Gastrocnemius medialis (tissue), 4 donors: ENCODE results near the gene RPP25L. TPM values are rescaled to one million over a fixed set of nuclear protein-coding genes. Genes with fewer than 3 reads are reported as not detected.
A peak's percentile ranks its signal among the peaks of the same experiment; 100 is the strongest.
"Not testable (repeated sequence)": the region's sequence is repeated elsewhere in the genome, so short reads cannot be mapped to it uniquely, and the experiment has no call there.

Experiments used
- ATAC-seq, 2 donors: fragments of 150-250 bp; one replicate each; pipeline ENCODE4 v1.9.1; 2016
- DNase-seq, 2 donors: peaks; one replicate each; pipeline ENCODE4 v3.0.0-alpha.2; 2019
- H3K27ac ChIP-seq, 4 donors: fragments of 200-600 bp; sonication (generic); 1 replicate in 1 of 4; 2 replicates in 3 of 4; pipeline ENCODE4 v1.5.1; 2016 to 2018; ENCODE audit warnings: mild to moderate bottlenecking in 2 of 4, moderate library complexity in 1 of 4
- H3K27me3 ChIP-seq, 3 donors: fragments of 200-600 bp; sonication (generic) in 2 of 3; 1 replicate in 1 of 3; 2 replicates in 2 of 3; pipeline versions ENCODE4 v1.5.1 to v1.6.0; 2016 to 2019; ENCODE audit warnings: mild to moderate bottlenecking in 1 of 3, moderate library complexity in 1 of 3
- H3K36me3 ChIP-seq, 2 donors: fragments of 200-600 bp; sonication (generic) in 1 of 2; one replicate each; pipeline ENCODE4 v1.5.1; 2017 to 2018
- H3K4me1 ChIP-seq, 2 donors: fragments of 200-600 bp; sonication (generic) in 1 of 2; one replicate each; pipeline ENCODE4 v1.5.1; 2016 to 2017; ENCODE audit warnings: mild to moderate bottlenecking in 2 of 2
- H3K4me3 ChIP-seq, 4 donors: fragments of 200-600 bp; sonication (generic) in 3 of 4; 1 replicate in 1 of 4; 2 replicates in 3 of 4; pipeline ENCODE4 v1.5.1; 2016 to 2019; ENCODE audit warnings: mild to moderate bottlenecking in 2 of 4
- H3K9me3 ChIP-seq, 3 donors: fragments of 200-600 bp; sonication (generic) in 2 of 3; 1 replicate in 1 of 3; 2 replicates in 2 of 3; pipeline ENCODE4 v1.5.1; 2016 to 2019
- POLR2A ChIP-seq, 2 donors: fragments of 450-650 bp; IDR thresholded peaks; one replicate each; pipeline ENCODE4 v1.6.1; 2017; ENCODE audit warnings: antibody characterized with exemption in 2 of 2, mild to moderate bottlenecking in 2 of 2, moderate library complexity in 2 of 2
- in situ Hi-C, 4 donors: fragments of 200-750 bp; cut with MboI; loops; one replicate each; pipeline versions ENCODE4 v1.15.0 to v1.8.0; 2017; ENCODE audit warnings: low sequenced_read_pairs in 4 of 4
- intact Hi-C: fragments of 100-400 bp; cut with DNase I; formaldehyde crosslinking; loops from one replicate; pipeline ENCODE4 v1.15.1; 2023; ENCODE audit warnings: low total_unique reads
- total RNA-seq, 4 donors: library from RNA; depleted of rRNA; stranded (reverse); fragments of >200 nt; gene quantifications; one replicate each; pipeline versions ENCODE4 v1.1.0 to v1.2.3, GENCODE V29; 2016
- TF ChIP-seq, protein P1 (sequence below), 5 experiments: fragments of 450-650 bp in 3 of 5; fragments of 200-600 bp in 2 of 5; sonication (generic) in 2 of 5; IDR thresholded peaks in 4 of 5; conservative IDR thresholded peaks in 1 of 5; 1 replicate in 4 of 5; 2 replicates in 1 of 5; pipeline ENCODE4 v1.5.1; 2016 to 2019; ENCODE audit warnings: antibody characterized with exemption in 5 of 5, mild to moderate bottlenecking in 3 of 5, moderate library complexity in 3 of 5

Gene RPP25L
- total RNA-seq, 4 donors from 2014 or later: 53.7 to 138 (median 97.2) TPM

DNA sequence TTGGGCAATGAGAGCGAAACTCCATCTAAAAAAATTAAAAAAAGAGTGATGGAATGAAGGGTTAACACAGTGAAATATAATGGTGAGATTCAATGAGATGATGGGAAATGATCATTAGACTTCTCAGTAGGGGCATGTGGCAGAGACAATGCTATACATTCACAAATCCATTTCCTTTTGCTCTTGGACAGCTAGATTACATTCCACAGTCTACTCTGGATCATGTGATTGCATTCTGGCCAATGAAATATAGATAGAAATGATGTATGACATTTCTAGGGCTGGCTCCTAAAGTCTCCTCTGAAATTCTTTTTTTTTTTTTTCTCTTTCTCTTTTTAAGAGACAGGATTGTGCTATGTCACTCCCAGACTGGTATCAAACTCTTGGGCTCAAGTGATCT is 30.8 kb upstream of the RPP25L start:
- H3K4me3 ChIP-seq: no peak overlapping the region
- no peaks in the 10 kb centered on the region for H3K9me3 ChIP-seq
- DNase-seq: no peak
- no peak for ATAC-seq
- no peak overlapping the region for H3K27ac ChIP-seq
- in situ Hi-C loops (loop anchor here in 1 of 4 donors (10.0 kb wide), 1 partner anchor 62 kb away; no protein-coding TSS in a partner anchor), intact Hi-C loops (no loop called here)
- peaks cover 22 to 25% of the 10 kb centered on the region in 2 donors for H3K4me1 ChIP-seq
- H3K27me3 ChIP-seq: no peaks in the 10 kb centered on the region
- TF ChIP-seq, protein P1, sequence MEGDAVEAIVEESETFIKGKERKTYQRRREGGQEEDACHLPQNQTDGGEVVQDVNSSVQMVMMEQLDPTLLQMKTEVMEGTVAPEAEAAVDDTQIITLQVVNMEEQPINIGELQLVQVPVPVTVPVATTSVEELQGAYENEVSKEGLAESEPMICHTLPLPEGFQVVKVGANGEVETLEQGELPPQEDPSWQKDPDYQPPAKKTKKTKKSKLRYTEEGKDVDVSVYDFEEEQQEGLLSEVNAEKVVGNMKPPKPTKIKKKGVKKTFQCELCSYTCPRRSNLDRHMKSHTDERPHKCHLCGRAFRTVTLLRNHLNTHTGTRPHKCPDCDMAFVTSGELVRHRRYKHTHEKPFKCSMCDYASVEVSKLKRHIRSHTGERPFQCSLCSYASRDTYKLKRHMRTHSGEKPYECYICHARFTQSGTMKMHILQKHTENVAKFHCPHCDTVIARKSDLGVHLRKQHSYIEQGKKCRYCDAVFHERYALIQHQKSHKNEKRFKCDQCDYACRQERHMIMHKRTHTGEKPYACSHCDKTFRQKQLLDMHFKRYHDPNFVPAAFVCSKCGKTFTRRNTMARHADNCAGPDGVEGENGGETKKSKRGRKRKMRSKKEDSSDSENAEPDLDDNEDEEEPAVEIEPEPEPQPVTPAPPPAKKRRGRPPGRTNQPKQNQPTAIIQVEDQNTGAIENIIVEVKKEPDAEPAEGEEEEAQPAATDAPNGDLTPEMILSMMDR (IDR thresholded peaks at IDR 0.05 in 4 of 5, conservative IDR thresholded peaks at IDR 0.05 in 1 of 5): no peak
- TF ChIP-seq POLR2A (IDR thresholded peaks at IDR 0.05): no peak
- H3K36me3 ChIP-seq: no peaks in the 10 kb centered on the region

DNA sequence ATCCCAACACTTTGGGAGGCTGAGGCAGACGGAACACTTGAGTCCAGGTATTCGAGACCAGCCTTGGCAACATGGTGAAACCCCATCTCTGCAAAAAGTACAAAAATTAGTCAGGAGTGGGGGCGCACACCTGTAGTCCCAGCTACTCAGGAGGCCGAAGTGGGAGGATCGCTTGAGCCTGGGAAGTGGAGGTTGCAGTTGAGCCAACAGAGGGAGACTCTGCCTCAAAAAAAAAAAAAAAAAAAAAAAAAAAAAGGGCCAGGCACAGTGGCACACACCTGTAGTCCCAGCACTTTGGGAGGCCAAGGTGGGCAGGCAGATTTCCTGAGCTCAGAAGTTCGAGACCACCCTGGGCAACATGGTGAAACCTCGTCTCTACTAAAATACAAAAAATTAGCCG is 27.4 kb upstream of the RPP25L start:
- intact Hi-C loops, H3K27me3 ChIP-seq, ATAC-seq, H3K36me3 ChIP-seq, H3K4me3 ChIP-seq, H3K9me3 ChIP-seq, in situ Hi-C loops, DNase-seq, H3K27ac ChIP-seq: not testable (repeated sequence)
- peaks cover 12 to 16% of the 10 kb centered on the region in 2 donors for H3K4me1 ChIP-seq

DNA sequence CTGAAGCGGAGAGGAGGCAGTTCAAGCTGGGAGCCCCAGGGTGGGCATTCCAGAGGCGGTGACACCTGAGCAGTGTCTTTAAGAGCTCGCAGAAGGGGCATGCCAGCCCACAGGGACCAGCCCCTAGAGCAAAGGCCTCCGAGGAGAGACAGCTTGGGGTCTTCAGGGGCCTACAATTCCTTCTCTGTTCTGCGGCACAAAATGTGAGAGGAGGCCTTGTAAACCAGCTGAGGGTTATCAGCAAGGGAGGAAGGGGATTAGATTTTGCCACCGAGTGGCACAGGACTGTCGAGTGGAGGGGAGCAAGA is 26.2 kb upstream of the RPP25L start:
- intact Hi-C loops (no loop called here), in situ Hi-C loops (no loop called here)
- H3K4me1 ChIP-seq: peaks cover 12 to 16% of the 10 kb centered on the region in 2 donors
- DNase-seq: no peak
- H3K4me3 ChIP-seq: peak overlapping the region; percentile 66 to 95 (median 74)
- H3K27ac ChIP-seq: peak overlapping the region; percentile 80 to 93 (median 86)
- TF ChIP-seq POLR2A (IDR thresholded peaks at IDR 0.05): no peak
- TF ChIP-seq, protein P1 (IDR thresholded peaks at IDR 0.05 in 4 of 5, conservative IDR thresholded peaks at IDR 0.05 in 1 of 5): no peak
- no peaks in the 10 kb centered on the region for H3K27me3 ChIP-seq
- H3K9me3 ChIP-seq: no peaks in the 10 kb centered on the region
- ATAC-seq: no peak
- H3K36me3 ChIP-seq: no peaks in the 10 kb centered on the region

DNA sequence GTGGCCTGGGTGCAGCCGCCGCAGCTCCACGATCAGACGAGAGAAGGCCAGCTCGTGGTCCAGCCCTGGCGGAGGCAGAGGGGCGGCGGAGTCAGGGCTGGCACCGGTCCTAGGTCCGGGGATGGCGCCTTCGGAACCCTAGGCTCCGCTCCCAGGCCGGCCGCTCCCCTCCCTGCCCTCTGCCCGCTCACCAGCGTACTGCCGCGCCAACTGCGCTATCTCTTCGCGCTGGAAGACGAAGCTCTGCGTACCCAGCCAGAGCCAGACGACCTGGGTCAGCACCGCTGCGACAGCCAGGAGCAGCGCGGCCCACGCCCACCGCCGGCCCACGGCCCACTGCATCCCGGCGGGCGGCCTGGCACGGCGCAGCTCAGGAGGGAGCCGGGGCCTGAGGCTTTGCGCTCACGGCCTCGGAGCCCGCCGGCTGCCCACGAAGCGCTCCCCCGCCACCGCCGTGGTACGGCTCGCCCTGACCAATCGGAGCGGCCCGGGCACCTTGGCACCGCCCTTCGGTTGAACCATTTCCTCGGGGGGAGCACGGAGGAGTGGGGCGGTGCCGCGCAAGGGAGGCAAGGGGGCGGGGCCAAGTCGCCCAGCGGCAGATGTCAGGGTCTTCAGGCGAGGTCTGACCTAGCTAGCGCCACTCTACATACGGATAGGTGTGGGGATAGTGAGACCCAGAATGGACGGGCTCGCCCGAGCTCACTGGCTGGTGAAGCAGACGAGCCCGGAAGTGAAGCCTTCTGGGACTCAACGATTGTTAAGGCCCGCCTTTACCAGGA is 25.6 kb upstream of the RPP25L start, which contains the start of gene SIGMAR1:
Gene SIGMAR1, minus strand, starts transcription at position 432 of the 782 bp plus-strand sequence. Its CDS starts 90 bp downstream, at position 342.
- peak within 1 kb of the TSS; percentile 66 to 95 (median 74) for H3K4me3 ChIP-seq
- TF ChIP-seq, protein P1 (IDR thresholded peaks at IDR 0.05 in 4 of 5, conservative IDR thresholded peaks at IDR 0.05 in 1 of 5): peak in 1 of 5 experiments; percentile 18
- peak; percentile 81 to 87 for TF ChIP-seq POLR2A (IDR thresholded peaks at IDR 0.05)
- no peaks in the 10 kb centered on the region for H3K9me3 ChIP-seq
- peaks cover 12 to 16% of the 10 kb centered on the region in 2 donors for H3K4me1 ChIP-seq
- H3K27me3 ChIP-seq: no peaks in the 10 kb centered on the region
- H3K27ac ChIP-seq: peak within 1 kb of the TSS; percentile 80 to 93 (median 86)
- in situ Hi-C loops (no loop called here), intact Hi-C loops (loop anchor here (2.0 kb wide), 1 partner anchor 17 kb away; the partner anchor contains the start of gene DCTN3)
- no peaks in the 10 kb centered on the region for H3K36me3 ChIP-seq
- peak; percentile 90 to 91 for DNase-seq
- ATAC-seq: peak; percentile 92

DNA sequence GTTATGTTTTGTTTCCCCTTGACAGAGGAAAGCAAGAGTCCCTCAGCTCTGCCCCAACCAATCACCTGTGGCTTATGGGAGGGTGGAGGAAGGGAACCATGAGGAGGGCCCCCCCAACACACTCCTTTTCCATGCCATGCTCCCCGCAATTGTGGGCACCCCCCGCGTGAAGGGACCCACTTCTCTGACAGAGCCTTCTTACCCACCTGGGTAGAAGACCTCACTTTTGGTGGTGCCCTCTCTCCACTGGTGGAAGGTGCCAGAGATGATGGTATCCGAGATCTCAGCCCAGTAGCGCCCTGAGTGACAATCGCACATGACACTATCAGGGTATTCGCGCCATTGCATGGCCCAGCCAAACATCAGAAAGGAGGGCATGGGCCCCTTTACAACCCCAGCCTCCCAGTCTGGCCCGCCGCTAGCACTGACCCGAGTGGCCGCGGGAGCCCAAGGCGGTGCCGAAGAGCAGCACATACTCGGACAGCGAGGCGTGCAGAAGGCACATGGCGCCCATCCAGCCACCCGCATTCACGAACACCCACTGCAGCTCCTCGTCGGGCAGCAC is 25.0 kb upstream of the RPP25L start:
- DNase-seq: no peak
- peak in 1 of 2 donors; percentile 6 for ATAC-seq
- intact Hi-C loops: loop anchor here (2.0 kb wide), 1 partner anchor 16 kb away; the partner anchor contains the start of gene DCTN3

More for the DNA sequence above, 25.0 kb upstream of the RPP25L start:
- H3K4me3 ChIP-seq: peak overlapping the region; percentile 66 to 95 (median 74)
- H3K4me1 ChIP-seq: peaks cover 12 to 16% of the 10 kb centered on the region in 2 donors
- H3K27me3 ChIP-seq: no peaks in the 10 kb centered on the region
- H3K36me3 ChIP-seq: no peaks in the 10 kb centered on the region
- in situ Hi-C loops: no loop called here
- TF ChIP-seq POLR2A (IDR thresholded peaks at IDR 0.05): no peak
- TF ChIP-seq, protein P1 (IDR thresholded peaks at IDR 0.05 in 4 of 5, conservative IDR thresholded peaks at IDR 0.05 in 1 of 5): no peak
- peak overlapping the region; percentile 80 to 93 (median 86) for H3K27ac ChIP-seq
- no peaks in the 10 kb centered on the region for H3K9me3 ChIP-seq
